ENCODE results near the gene MSI2. TPM values are rescaled to one million over a fixed set of nuclear protein-coding genes. Genes with fewer than 3 reads are reported as not detected.
A peak's percentile ranks its signal among the peaks of the same experiment; 100 is the strongest.

Gene MSI2
- total RNA-seq, 1 experiment from 2014 or later = 13.8 TPM

DNA sequence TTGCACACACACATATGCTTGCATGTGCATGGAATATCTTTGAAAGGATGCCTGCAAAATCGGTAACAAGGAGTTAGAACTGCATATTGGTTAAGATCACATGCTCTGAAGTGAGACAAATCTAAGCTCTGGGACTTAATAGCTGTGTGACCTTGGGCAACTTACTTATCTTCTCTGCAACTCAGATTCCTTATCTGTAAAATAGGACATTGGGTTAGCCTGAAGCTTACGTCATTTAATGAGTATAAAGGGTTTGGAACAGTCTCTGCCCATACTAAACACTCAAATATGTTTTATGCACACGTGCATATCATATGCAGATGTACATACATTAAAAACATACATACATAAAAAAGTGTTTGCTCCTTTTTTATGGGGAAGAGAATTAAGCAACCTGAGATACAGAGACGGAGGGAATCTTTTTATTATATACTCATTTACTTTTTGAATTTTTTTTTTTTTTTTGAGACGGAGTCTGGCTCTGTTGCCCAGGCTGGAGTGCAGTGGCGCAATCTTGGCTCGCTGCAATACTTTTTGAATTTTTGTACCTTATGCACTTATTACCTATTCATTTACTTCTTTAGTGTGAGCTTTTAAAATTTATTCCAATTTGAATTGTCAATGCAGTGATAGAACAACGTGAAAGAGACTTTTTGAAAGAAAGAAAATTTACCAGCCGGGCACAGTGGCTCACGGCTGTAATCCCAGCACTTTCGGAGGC, 282.6 kb downstream of the MSI2 start:
- DNase-seq (ENCODE audit: low read depth) = no peak

DNA sequence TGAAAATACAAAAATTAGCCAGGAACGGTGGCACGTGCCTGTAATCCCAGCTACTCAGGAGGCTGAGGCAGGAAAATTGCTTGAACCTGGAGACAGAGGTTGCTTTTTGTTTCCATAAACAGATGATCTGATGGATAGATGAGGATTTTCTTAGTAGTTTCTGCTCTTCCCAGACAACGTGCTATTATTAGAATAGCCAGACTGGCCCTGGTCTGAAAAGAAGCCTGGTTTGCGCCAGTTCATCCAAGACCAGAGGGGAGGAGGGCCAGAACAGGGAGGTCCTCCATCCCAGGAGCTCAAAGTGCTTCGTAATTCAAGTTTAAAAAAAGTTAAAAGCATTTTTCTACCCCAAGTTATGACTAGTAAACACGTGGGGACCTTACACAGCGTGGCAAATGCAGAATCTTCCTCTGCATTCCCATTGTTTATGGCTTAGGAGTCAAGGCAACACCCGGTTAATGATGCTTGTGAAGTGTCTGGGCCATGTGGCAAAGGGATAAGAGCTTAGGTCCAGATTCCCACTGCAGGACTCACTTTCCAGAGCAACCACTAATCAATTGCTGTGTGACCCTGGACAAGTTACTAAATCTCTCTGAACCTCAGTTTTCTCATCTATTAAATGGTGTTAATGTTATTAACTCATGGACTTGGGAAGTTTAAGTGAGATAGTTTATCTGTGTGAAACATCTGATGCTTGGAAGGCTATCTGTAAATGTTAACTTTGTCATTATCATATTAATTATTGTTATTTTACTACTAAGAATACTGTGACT, 283.4 kb downstream of the MSI2 start:
- no peak for DNase-seq (ENCODE audit: low read depth)

GRCh38 chr17:57540596-57540995, 284.3 kb downstream of the MSI2 start:
- no peak for DNase-seq (ENCODE audit: low read depth)

GRCh38 chr17:57541049-57541448, 284.7 kb downstream of the MSI2 start:
- no peak for DNase-seq (ENCODE audit: low read depth)

GRCh38 chr17:57541472-57542394, 285.4 kb downstream of the MSI2 start:
- DNase-seq (ENCODE audit: low read depth) = peak; percentile 71

GRCh38 chr17:57542510-57542909, 286.2 kb downstream of the MSI2 start:
- no peak for DNase-seq (ENCODE audit: low read depth)

- no peak for DNase-seq (ENCODE audit: low read depth)
These were observed 286.9 kb downstream of the MSI2 start for GRCh38 chr17:57543230-57543629.

- DNase-seq (ENCODE audit: low read depth) = no peak
These were observed 288.1 kb downstream of the MSI2 start for GRCh38 chr17:57544401-57544800.

GRCh38 chr17:57544834-57545463, 288.6 kb downstream of the MSI2 start:
- DNase-seq (ENCODE audit: low read depth) = no peak

GRCh38 chr17:57545731-57546342, 289.5 kb downstream of the MSI2 start:
- no peak for DNase-seq (ENCODE audit: low read depth)

GRCh38 chr17:57548421-57549410, 292.4 kb downstream of the MSI2 start:
- peak; percentile 32 for DNase-seq (ENCODE audit: low read depth)

DNA sequence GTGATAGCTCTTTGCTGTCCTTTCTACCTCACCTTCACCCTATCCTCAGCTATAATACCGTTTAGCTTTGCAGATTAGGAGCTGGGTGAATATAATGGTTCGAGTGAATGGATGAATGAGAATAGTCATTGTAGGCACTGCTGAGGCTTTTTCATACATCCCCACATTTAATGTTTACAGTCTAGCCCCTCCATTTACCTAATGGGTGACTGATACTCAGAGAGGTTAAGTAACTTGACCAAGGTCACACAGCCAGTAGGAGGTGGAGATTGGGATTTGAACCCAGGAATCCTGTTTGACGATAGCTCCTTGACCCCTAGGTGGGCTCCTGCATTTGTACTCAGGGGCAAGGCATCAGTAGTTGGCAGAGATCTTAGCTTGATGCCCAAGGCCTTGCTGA, 293.1 kb downstream of the MSI2 start:
- DNase-seq (ENCODE audit: low read depth) = no peak

GRCh38 chr17:57550016-57550415, 293.7 kb downstream of the MSI2 start:
- DNase-seq (ENCODE audit: low read depth) = no peak

GRCh38 chr17:57550668-57551315, 294.5 kb downstream of the MSI2 start:
- no peak for DNase-seq (ENCODE audit: low read depth)

- no peak for DNase-seq (ENCODE audit: low read depth)
These were observed 295.2 kb downstream of the MSI2 start for GRCh38 chr17:57551321-57552079.

- DNase-seq (ENCODE audit: low read depth) = peak; percentile 12
These were observed 295.8 kb downstream of the MSI2 start for GRCh38 chr17:57552114-57552624.

GRCh38 chr17:57553526-57553925, 297.2 kb downstream of the MSI2 start:
- DNase-seq (ENCODE audit: low read depth) = no peak
